NCI-H69 (cell line): Measurements from ENCODE around the gene MRPL11.
A peak's percentile ranks its signal among the peaks of the same experiment; 100 is the strongest.
"Not testable (repeated sequence)": the region's sequence is repeated elsewhere in the genome, so short reads cannot be mapped to it uniquely, and the experiment has no call there.

Experiments
- DNase-seq: peaks from one replicate; lab custom pipeline; 2025; lab: John Stamatoyannopoulos, UW

The MRPL11 gene

GRCh38 chr11:66431287-66431686, 7.4 kb downstream of the MRPL11 start:
- DNase-seq: not testable (repeated sequence)

DNA sequence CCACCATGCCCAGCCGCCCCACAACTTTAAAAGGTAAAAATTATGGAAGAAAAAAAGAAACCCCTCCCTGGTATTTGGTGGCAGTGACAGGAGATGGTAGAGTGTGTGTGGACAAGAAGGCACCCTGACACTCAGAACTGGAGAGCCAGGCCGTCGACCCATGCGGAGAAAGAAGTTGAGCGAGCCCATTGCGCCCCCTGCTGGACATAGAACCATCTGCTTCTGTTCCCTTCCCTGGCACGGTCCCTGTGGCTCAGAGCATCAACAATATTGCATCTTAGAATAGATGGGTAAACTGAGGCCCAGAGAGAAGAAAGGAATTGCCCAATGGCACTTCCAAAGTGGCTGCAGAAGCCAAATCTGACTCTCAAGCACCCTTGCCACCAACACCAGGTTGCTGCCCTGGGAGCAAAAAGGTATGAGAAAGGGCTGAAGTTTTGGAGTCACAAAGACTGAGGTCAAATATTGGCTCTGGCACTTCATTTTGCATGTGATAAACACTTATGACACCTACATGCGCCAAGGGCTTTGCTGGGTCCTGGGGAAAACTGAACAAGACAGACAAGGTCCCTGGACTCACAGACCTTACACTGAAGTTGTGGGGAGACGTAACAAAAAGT, 8.6 kb downstream of the MRPL11 start:
- peak; percentile 84 for DNase-seq

DNA sequence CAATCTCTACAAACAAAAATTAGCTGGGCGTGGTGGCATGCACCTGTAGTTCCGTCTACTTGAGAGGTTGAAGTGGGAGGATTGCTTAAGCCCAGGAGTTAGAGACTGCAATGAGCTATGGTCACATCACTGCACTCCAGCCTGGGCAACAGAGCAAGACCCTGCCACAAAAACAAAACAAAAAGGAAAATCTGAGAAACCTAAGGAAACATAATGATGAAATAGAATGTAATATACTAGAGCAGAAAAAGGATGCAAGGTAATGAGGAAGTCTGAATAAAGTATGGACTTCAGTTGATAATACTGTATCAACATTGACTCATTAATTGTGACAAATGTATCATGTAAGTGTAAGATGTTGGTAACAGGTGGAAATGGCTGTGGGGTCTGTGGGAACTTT, 9.7 kb downstream of the MRPL11 start:
- DNase-seq: no peak

DNA sequence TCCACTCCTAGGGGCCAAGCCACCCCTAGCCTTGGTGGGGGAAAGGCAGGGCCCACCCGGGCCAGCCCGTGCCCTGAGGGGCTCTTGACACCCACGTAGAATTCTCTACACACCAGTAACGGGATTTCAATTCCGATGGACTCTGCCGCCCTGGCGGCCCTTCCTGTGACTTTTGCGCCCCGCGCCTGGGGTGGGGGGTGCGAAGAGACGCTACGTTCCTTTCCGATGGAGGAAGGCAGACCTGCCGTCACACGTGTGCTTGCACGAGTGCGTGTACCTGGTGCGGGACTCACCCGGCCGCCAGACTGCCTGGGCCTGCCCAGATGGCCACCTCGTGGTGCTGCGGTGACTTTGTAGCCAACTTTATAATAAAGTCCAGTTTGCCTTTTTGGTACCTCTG, 12.3 kb downstream of the MRPL11 start:
- DNase-seq: no peak

DNA sequence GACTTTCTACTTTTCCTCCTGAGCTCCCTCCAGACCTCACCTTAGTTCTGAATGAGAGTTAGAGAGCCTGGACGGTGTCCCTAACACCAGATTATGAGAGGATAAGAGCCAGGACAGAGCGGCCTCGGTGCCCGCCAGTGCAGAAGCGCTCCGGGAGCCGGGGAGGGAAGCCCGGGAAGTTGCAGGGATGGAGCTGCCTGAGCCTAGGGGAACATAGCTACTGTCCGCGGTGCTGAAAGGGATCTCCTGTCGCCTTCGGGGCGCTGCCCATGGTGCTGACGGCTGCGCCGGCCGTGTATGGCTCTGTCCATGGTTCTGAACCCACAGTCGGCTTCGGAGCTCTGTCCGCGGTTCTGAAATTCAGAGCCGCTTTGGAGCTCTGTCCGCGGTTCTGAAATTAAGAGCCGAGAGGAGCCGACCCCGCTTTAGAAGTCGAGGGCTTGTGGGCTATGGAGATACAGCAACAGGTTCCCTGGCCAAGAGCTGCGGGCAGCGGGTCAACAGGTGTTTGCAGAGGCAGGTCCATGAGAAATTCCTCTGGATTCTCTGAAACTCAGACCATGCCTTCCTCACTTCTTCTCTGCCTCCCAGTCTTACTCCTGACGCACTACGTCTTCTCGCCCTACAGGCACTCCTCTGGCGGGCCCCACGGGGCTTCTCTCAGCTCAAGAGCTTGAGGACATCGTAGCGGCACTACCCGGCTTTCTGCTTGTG, 17.0 kb downstream of the MRPL11 start:
- DNase-seq: peak; percentile 36

DNA sequence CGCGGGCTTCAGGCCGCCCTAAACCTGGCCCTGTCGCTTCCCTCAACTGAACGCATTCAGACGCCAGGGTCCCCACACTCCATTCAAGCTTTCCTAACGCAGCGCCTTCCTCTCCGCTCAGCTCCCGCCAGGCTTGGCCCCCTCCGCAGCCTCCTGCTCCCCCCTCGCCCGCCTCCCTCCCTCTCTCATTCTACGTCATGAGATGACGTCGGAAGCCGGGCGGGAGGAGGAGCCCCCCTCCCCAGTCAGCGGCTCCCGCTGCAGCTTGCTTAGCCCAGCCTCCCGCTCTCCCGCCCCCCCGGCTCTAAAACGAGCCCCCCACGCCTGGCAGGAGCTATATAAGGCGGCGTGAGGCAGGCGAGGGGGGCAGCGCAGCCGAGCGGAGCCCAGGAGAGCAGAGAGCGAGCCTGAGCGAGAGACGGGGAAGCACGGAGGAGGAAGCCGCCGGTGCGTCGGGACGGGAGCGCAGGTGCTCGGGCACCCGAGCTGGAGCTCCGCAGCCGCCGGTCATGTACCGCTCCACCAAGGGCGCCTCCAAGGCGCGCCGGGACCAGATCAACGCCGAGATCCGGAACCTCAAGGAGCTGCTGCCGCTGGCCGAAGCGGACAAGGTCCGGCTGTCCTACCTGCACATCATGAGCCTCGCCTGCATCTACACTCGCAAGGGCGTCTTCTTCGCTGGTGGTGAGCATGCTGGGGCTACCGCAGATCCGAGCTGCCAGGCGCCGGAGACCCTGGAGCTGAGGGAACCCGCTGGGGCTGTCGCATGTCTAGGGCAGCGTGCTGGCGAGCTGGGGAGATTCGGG, 17.8 kb downstream of the MRPL11 start, which contains the start of gene NPAS4:
TSS of gene NPAS4 (plus strand) at position 365 of the 806 bp plus-strand sequence. CDS start at position 510, 145 bp downstream.
- peak; percentile 94 for DNase-seq

GRCh38 chr11:66419825-66420224, 18.8 kb downstream of the MRPL11 start:
- peak; percentile 81 for DNase-seq

GRCh38 chr11:66418986-66419308, 19.7 kb downstream of the MRPL11 start:
- DNase-seq: no peak

DNA sequence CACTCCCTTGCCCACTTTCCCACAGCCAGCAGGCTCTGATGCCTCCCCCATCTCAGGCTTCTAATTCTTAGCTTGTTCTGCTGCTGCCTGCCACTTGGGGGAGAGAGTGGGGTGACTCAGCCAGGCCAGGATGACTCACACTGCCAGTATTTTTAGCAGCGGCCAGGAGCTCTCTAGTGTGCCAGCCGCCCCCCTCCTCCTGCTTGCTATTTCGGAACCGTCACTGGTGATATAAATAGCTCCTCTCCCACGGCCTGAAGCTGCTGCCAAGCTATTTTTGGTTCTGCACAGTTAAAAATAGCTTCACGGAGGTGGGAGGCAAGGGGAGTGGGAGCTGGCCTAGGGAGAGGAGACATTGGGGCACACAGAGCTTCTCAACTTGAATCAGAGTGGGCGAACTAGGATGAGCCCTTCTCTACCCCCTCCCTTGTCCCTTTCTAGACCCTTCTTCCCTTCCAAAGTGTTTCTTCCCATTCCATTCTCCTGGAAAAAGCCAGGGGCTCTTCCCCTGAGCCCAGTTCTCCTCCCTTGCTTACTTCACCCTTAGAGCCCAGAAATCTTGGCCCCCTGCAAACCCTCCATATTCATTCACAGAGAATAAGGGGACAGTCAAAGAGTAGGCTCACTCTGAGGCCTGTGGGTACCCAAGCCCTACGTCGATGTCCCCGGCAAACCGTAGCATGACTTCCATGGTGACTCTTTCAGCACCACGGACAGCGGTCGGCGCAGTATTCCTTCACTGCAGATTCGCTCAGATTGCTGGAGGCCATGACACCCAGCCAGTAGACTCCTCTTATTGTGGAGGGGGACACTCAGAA, 20.3 kb downstream of the MRPL11 start:
- DNase-seq: peak; percentile 84

GRCh38 chr11:66417000-66417399, 21.6 kb downstream of the MRPL11 start:
- no peak for DNase-seq

DNA sequence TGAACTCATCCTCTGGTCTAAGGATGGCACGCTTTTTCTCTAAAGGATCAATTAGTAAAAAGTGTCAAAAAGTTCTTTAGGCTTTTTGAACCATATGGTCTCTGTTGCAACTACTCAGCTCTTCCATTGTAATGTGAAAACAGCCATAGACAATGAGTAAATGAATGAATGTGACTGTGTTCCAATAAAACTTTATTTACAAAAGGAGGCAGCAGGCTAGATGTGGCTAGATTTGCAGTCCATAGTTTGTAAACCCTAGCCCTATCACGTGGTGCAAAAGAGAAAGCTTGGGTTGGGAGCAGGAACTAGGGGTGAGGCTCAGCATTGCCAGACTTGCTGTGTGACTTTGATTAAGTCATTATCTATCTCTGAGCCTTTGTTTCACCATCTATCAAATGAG, 23.2 kb downstream of the MRPL11 start:
- DNase-seq: no peak

GRCh38 chr11:66414120-66414934, 24.3 kb downstream of the MRPL11 start:
- DNase-seq: no peak

GRCh38 chr11:66413167-66413566, 25.5 kb downstream of the MRPL11 start:
- DNase-seq: no peak

DNA sequence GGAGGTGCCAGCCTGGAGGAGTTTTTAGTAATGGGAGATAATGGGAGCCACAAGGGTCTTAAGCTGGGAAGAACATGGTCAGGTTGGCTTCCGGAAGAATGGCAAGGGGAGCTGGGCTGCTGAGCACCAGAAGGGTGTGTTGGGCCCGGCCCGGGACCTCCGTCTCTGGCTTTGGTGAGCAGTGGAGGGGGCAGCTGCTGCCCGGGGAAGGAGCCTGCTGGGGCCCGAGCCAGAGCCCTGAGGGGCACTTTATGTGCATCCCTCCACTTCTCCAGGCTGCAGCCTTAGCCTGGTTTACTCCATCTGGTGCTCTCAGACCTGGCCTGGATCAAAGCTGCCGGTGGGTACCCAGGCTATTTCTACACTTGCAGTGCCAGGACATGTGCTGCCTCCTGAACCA, 26.5 kb downstream of the MRPL11 start:
- DNase-seq: no peak

- DNase-seq: no peak
These were observed 27.3 kb downstream of the MRPL11 start for GRCh38 chr11:66411323-66411722.

- DNase-seq: no peak
These were observed 28.5 kb downstream of the MRPL11 start for GRCh38 chr11:66410191-66410590.

DNA sequence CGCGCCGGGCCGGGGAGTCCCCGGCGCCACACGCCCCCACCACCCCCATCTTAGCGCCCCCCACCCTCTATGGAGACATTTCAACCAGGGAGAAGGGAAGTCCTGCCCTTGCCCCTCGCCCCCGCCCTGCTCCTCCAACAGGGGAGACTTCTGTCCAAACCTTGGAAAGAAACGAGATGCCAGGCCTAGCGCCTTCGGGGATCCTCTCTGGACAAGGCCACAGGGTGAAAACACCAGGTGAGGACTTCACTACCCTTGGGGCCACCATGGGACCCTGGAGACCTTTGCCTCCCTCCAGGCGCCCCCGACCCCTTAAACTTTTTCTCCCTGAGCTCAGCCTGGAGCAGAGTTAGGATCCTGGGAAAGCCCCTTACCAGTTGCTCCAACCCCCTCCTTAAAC, 29.4 kb downstream of the MRPL11 start:
- DNase-seq: no peak

DNA sequence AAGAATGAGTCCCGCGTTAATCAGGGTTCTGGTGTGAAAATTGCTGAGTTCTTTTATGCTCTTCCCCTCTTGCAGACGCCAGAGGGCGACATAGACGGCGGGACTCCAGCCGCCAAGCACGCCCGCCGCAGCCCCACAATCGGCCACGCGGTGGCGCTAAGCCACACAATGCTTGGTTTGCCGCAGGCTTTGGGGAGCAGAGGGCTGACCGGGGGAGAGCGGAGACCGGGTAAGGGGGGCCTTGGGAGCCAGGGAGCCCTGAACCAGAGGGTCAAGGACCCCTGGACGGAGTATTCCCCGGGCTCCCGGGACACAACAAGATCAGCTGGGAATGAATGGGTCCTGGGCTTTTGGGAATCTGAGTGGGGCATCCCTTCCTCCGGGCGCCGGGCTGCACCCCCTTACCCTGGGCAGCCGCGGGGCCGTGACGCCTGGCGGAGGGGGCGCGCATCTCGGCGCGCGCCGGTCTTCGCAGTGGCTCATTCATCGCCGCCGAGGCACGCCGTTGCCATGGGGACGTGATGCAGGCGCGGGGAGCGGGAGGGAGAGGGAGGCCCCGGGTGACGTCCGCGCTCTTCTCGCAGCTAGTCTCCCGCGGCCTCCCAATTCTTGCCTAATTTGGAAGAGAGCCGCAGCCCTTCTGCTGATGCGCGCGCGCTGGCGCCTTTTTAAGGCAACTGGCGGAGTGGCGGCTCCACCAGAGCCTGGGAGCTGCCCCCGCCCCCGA, 30.0 kb downstream of the MRPL11 start:
- peak; percentile 99 for DNase-seq

DNA sequence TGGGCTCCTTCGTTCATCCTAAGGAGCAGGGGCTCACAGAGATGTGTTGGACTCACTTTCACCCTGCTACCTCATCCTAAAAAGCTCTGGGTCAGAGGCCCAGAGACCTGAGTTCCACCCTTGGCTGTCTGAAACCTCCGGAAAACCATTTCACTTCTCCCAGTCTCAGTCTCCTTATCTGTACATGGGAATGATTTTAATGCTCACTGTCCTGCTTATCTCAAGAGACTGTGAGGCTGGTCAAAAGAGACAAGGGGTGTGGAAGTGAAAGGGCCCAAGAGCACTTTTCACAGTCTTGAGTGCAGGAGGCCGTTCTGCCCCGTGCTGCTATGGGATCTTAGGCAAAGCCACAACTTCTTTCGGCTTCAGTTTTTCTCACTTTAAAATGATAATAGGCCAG, 31.0 kb downstream of the MRPL11 start:
- no peak for DNase-seq

GRCh38 chr11:66393954-66394353, 44.7 kb downstream of the MRPL11 start:
- no peak for DNase-seq

DNA sequence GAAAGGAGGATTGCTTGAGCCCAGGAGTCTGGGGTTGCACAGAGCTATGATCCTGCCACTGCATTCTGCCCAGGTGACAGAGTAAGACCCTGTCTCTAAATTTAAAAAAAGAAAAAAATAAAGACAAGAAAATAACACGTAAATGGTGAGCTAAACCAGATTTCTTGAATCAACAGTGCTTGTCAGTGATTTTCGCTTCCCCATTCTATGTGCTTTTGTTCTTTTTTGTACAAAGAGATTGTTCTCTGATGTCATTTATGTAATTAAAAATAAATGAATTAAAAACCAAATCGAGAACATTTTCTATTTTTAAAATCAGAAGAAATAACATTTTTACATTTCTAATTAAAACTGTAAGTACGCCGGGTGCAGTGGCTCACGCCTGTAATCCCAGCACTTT, 47.3 kb downstream of the MRPL11 start:
- no peak for DNase-seq
